ENCODE data around the gene TUBE1. TPM values are rescaled to one million over a fixed set of nuclear protein-coding genes. Genes with fewer than 3 reads are reported as not detected.

The TUBE1 gene
- polyA plus RNA-seq, 2 of the 4 experiments (the other 2 are of a cell fraction): 6.8 to 32.5 TPM

GRCh38 chr6:112033791-112034615 lies 53.3 kb downstream of the TUBE1 start:
- Histone ChIP-seq H3K27ac (no peak overlapping the region), H3K9me3 (no peaks in the 10 kb centered on the region), H3K4me2 (no peak overlapping the region), H3K4me1 (peaks cover 5% of the 10 kb centered on the region; the same call in 1 of the 3 replicates), H3K4me3 (no peak overlapping the region)
- WGBS (ENCODE audit: missing lambda C conversion rate): 43% methylated on average over 5 of the region's 6 CpGs
- no peak for DNase-seq (ENCODE audit: low read depth in 1 of 2, low spot score in 1 of 2)
- TF ChIP-seq TP53 (CRISPR knock-in tag; IDR thresholded peaks at IDR 0.05) (no peak), CEBPB (IDR thresholded peaks at IDR 0.05) (no peak), RFX5 (IDR thresholded peaks at IDR 0.05) (no peak)
- TF ChIP-seq, protein P1, sequence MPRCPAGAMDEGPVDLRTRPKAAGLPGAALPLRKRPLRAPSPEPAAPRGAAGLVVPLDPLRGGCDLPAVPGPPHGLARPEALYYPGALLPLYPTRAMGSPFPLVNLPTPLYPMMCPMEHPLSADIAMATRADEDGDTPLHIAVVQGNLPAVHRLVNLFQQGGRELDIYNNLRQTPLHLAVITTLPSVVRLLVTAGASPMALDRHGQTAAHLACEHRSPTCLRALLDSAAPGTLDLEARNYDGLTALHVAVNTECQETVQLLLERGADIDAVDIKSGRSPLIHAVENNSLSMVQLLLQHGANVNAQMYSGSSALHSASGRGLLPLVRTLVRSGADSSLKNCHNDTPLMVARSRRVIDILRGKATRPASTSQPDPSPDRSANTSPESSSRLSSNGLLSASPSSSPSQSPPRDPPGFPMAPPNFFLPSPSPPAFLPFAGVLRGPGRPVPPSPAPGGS (IDR thresholded peaks at IDR 0.05): no peak
- TF ChIP-seq, protein P2, sequence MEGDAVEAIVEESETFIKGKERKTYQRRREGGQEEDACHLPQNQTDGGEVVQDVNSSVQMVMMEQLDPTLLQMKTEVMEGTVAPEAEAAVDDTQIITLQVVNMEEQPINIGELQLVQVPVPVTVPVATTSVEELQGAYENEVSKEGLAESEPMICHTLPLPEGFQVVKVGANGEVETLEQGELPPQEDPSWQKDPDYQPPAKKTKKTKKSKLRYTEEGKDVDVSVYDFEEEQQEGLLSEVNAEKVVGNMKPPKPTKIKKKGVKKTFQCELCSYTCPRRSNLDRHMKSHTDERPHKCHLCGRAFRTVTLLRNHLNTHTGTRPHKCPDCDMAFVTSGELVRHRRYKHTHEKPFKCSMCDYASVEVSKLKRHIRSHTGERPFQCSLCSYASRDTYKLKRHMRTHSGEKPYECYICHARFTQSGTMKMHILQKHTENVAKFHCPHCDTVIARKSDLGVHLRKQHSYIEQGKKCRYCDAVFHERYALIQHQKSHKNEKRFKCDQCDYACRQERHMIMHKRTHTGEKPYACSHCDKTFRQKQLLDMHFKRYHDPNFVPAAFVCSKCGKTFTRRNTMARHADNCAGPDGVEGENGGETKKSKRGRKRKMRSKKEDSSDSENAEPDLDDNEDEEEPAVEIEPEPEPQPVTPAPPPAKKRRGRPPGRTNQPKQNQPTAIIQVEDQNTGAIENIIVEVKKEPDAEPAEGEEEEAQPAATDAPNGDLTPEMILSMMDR (IDR thresholded peaks at IDR 0.05): no peak
- FAIRE-seq: no peak
- POLR2A ChIA-PET: no interaction called here
- no peak for ATAC-seq
- CTCF ChIA-PET: interaction anchor here (1.7 kb wide), 1 partner anchor 8 kb away, joined by 4 read pairs; no protein-coding TSS in a partner anchor

DNA sequence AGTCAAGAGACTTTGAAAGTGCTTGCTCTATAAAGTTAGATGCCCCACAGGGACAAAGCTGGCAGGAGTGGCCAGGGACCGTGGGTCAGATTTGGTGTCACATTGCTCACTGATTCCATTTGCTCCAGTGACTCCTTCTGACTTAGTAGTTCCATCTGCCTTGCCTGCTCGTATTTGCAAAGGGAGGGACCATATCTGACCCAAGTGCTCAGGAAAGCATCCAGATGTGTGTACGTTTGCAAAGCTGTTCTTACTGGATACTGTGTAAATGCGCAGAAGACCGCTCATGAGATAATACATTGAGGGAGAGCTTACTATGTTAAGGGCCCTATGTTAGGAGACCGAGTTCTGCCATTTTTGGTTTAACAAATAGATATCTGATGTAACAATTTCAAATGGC lies 54.6 kb downstream of the TUBE1 start:
- WGBS (ENCODE audit: missing lambda C conversion rate): 50% methylated on average over 6 of the region's 6 CpGs
- ChIA-PET CTCF (interaction anchor here (0.9 to 1.7 kb wide), 2 partner anchors 10 to 15 kb away, joined by 3 to 4 read pairs; no protein-coding TSS in a partner anchor), POLR2A (no interaction called here)
- DNase-seq (ENCODE audit: low read depth in 1 of 2, low spot score in 1 of 2) (no peak), ATAC-seq (no peak; a peak in 1 of 6 replicates), FAIRE-seq (no peak)
- no peak overlapping the region for H3K4me2 ChIP-seq
- H3K9me3 ChIP-seq: no peaks in the 10 kb centered on the region
- no peaks in the 10 kb centered on the region for H3K4me1 ChIP-seq
- no peak overlapping the region for H3K27ac ChIP-seq
- no peak for TF ChIP-seq TFCP2L1 (CRISPR knock-in tag; IDR thresholded peaks at IDR 0.05)
- TF ChIP-seq NPAS2 (CRISPR knock-in tag; IDR thresholded peaks at IDR 0.05; ENCODE audit: borderline replicate concordance): no peak
- no peak for TF ChIP-seq NR3C1 (IDR thresholded peaks at IDR 0.05)
- TF ChIP-seq EP300 (IDR thresholded peaks at IDR 0.05): no peak
- TF ChIP-seq PHF8 (IDR thresholded peaks at IDR 0.05; ENCODE audit: borderline replicate concordance, low read depth): no peak
- TF ChIP-seq PBX3 (IDR thresholded peaks at IDR 0.05): no peak
- TF ChIP-seq HOXA7 (CRISPR knock-in tag; IDR thresholded peaks at IDR 0.05): no peak
- no peak for TF ChIP-seq HOXB5 (CRISPR knock-in tag; IDR thresholded peaks at IDR 0.05)
- TF ChIP-seq FOSB (CRISPR knock-in tag; IDR thresholded peaks at IDR 0.05): no peak
- TF ChIP-seq, protein P3, sequence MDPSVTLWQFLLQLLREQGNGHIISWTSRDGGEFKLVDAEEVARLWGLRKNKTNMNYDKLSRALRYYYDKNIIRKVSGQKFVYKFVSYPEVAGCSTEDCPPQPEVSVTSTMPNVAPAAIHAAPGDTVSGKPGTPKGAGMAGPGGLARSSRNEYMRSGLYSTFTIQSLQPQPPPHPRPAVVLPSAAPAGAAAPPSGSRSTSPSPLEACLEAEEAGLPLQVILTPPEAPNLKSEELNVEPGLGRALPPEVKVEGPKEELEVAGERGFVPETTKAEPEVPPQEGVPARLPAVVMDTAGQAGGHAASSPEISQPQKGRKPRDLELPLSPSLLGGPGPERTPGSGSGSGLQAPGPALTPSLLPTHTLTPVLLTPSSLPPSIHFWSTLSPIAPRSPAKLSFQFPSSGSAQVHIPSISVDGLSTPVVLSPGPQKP (IDR thresholded peaks at IDR 0.05; ENCODE audit: low read depth, low read length): no peak
- TF ChIP-seq BHLHE40 (IDR thresholded peaks at IDR 0.05; ENCODE audit: low read depth, low read length): no peak
- no peak for TF ChIP-seq CBX2 (IDR thresholded peaks at IDR 0.05; ENCODE audit: borderline replicate concordance, low read depth)
- TF ChIP-seq JUN (IDR thresholded peaks at IDR 0.05): no peak
- no peak for TF ChIP-seq RAD21 (conservative IDR thresholded peaks at IDR 0.05 in 1 of 2, IDR thresholded peaks at IDR 0.05 in 1 of 2)
- no peak for TF ChIP-seq EHF (CRISPR knock-in tag; IDR thresholded peaks at IDR 0.05)
- no peak for TF ChIP-seq SMC3 (IDR thresholded peaks at IDR 0.05)
- TF ChIP-seq ZFP36 (IDR thresholded peaks at IDR 0.05; ENCODE audit: borderline replicate concordance, partially characterized antibody): no peak
- no peak for TF ChIP-seq GATA3 (IDR thresholded peaks at IDR 0.05; ENCODE audit: borderline replicate concordance)
- no peak for TF ChIP-seq EHMT2 (IDR thresholded peaks at IDR 0.05; ENCODE audit: low read depth)
- no peak overlapping the region for H3K4me3 ChIP-seq
